Tibial artery (tissue), 4 donors: ENCODE data around the gene C2orf92.

Experiments
- DNase-seq, 2 donors: peaks; one replicate each; pipeline ENCODE4 v3.0.0-alpha.2; 2019
- H3K27ac ChIP-seq, 2 donors: fragments of 200-600 bp; sonication (generic) in 1 of 2; 1 replicate in 1 of 2; 2 replicates in 1 of 2; pipeline ENCODE4 v1.5.1; 2018 to 2019; ENCODE audit warnings: mild to moderate bottlenecking in 1 of 2
- H3K27me3 ChIP-seq, 2 donors: fragments of 200-600 bp; sonication (generic) in 1 of 2; one replicate each; pipeline versions ENCODE4 v1.5.1 to v1.6.0; 2016 to 2019
- H3K36me3 ChIP-seq, 3 donors: fragments of 200-600 bp; sonication (generic) in 2 of 3; one replicate each; pipeline ENCODE4 v1.5.1; 2016 to 2019; ENCODE audit warnings: mild to moderate bottlenecking in 2 of 3
- H3K4me1 ChIP-seq, 4 donors: fragments of 200-600 bp; sonication (generic) in 2 of 4; 1 replicate in 3 of 4; 2 replicates in 1 of 4; pipeline ENCODE4 v1.5.1; 2016 to 2019
- H3K4me3 ChIP-seq, 2 donors: fragments of 200-600 bp; sonication (generic) in 1 of 2; 1 replicate in 1 of 2; 2 replicates in 1 of 2; pipeline ENCODE4 v1.5.1; 2018 to 2019; ENCODE audit warnings: mild to moderate bottlenecking in 2 of 2
- H3K9me3 ChIP-seq, 3 donors: fragments of 200-600 bp; sonication (generic) in 1 of 3; one replicate each; pipeline ENCODE4 v1.5.1; 2016 to 2019
- CTCF ChIP-seq, 2 experiments: fragments of 200-600 bp in 1 of 2; fragments of 450-650 bp in 1 of 2; IDR thresholded peaks; one replicate each; pipeline ENCODE4 v1.5.1; 2017 to 2019; ENCODE audit warnings: antibody characterized with exemption in 2 of 2, mild to moderate bottlenecking in 1 of 2, moderate library complexity in 1 of 2
- intact Hi-C: fragments of 100-400 bp; cut with DNase I; formaldehyde crosslinking; loops from one replicate; pipeline ENCODE4 v1.15.0; 2023; ENCODE audit warnings: low total_unique reads

Gene C2orf92

GRCh38 chr2:97654309-97654708, 15.2 kb upstream of the C2orf92 start:
- H3K36me3 ChIP-seq, result peaks cover 40 to 74% (median 59%) of the 10 kb centered on the region in 3 donors
- H3K27me3 ChIP-seq, result no peaks in the 10 kb centered on the region
- intact Hi-C loops, result no loop called here
- no peaks in the 10 kb centered on the region for H3K4me1 ChIP-seq
- TF ChIP-seq CTCF (IDR thresholded peaks at IDR 0.05), result no peak
- no peak overlapping the region for H3K27ac ChIP-seq
- H3K9me3 ChIP-seq, result peaks cover 0 to 6% (median 0%) of the 10 kb centered on the region in 3 donors
- no peak for DNase-seq
- no peak overlapping the region for H3K4me3 ChIP-seq

- no peaks in the 10 kb centered on the region for H3K27me3 ChIP-seq
- no peak overlapping the region for H3K4me3 ChIP-seq
- H3K4me1 ChIP-seq, result no peaks in the 10 kb centered on the region
- peaks cover 38 to 74% (median 55%) of the 10 kb centered on the region in 3 donors for H3K36me3 ChIP-seq
- peaks cover 0 to 6% (median 0%) of the 10 kb centered on the region in 3 donors for H3K9me3 ChIP-seq
- TF ChIP-seq CTCF (IDR thresholded peaks at IDR 0.05), result no peak
- intact Hi-C loops, result no loop called here
- no peak overlapping the region for H3K27ac ChIP-seq
- DNase-seq, result no peak
Measured at GRCh38 chr2:97654791-97655190, 14.7 kb upstream of the C2orf92 start.

GRCh38 chr2:97656129-97656755, 13.3 kb upstream of the C2orf92 start:
- no peaks in the 10 kb centered on the region for H3K27me3 ChIP-seq
- no peak for DNase-seq
- H3K36me3 ChIP-seq, result peaks cover 38 to 70% (median 55%) of the 10 kb centered on the region in 3 donors
- no peak for TF ChIP-seq CTCF (IDR thresholded peaks at IDR 0.05)
- H3K9me3 ChIP-seq, result peaks cover 0 to 6% (median 0%) of the 10 kb centered on the region in 3 donors
- no peak overlapping the region for H3K4me3 ChIP-seq
- intact Hi-C loops, result no loop called here
- no peak overlapping the region for H3K27ac ChIP-seq
- H3K4me1 ChIP-seq, result peaks cover 0 to 12% (median 8%) of the 10 kb centered on the region in 4 donors

GRCh38 chr2:97656905-97657587, 12.5 kb upstream of the C2orf92 start:
- no peak for TF ChIP-seq CTCF (IDR thresholded peaks at IDR 0.05)
- no peaks in the 10 kb centered on the region for H3K27me3 ChIP-seq
- peaks cover 38 to 70% (median 55%) of the 10 kb centered on the region in 3 donors for H3K36me3 ChIP-seq
- intact Hi-C loops, result no loop called here
- no peak overlapping the region for H3K27ac ChIP-seq
- H3K9me3 ChIP-seq, result peaks cover 0 to 6% (median 0%) of the 10 kb centered on the region in 3 donors
- DNase-seq, result no peak
- no peak overlapping the region for H3K4me3 ChIP-seq
- H3K4me1 ChIP-seq, result peaks cover 0 to 20% (median 16%) of the 10 kb centered on the region in 4 donors

GRCh38 chr2:97657986-97658690, 11.4 kb upstream of the C2orf92 start:
- Histone ChIP-seq H3K4me3 (no peak overlapping the region), H3K9me3 (peaks cover 0 to 6% (median 0%) of the 10 kb centered on the region in 3 donors), H3K27ac (no peak overlapping the region), H3K27me3 (no peaks in the 10 kb centered on the region), H3K36me3 (peaks cover 38 to 70% (median 55%) of the 10 kb centered on the region in 3 donors), H3K4me1 (peaks cover 0 to 28% (median 24%) of the 10 kb centered on the region in 4 donors)
- intact Hi-C loops, result no loop called here
- TF ChIP-seq CTCF (IDR thresholded peaks at IDR 0.05), result no peak
- DNase-seq, result no peak
